Suppressor macrophage treated with lipopolysaccharide for 4 hours (primary cell): ENCODE data around the gene ERICH2.

Experiments used
- DNase-seq: peaks from one replicate; pipeline ENCODE4 v3.0.0-alpha.2; 2020

ERICH2 gene

DNA sequence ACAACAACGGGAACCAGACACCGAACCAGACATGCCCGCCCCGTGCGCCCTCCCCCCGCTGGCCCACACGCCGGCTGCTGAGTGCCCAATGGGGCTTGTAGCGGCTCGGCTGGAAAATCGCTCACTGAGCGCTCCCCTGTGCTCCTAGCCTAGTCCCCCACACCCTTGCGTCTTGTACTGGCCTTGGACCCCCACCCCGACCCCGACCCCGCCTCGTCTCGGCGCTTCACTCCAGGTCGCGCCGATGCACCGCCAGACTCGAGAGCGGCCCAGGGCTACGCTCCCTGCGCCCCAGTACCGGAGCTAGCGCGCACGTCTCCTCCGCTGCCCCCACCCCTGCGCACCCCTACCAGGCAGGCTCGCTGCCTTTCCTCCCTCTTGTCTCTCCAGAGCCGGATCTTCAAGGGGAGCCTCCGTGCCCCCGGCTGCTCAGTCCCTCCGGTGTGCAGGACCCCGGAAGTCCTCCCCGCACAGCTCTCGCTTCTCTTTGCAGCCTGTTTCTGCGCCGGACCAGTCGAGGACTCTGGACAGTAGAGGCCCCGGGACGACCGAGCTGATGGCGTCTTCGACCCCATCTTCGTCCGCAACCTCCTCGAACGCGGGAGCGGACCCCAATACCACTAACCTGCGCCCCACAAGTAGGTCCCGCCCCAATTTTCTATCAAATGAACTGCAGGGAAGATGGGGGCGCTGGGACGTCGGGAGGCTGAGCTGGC is 48.0 kb downstream of the ERICH2 start:
- no peak for DNase-seq

DNA sequence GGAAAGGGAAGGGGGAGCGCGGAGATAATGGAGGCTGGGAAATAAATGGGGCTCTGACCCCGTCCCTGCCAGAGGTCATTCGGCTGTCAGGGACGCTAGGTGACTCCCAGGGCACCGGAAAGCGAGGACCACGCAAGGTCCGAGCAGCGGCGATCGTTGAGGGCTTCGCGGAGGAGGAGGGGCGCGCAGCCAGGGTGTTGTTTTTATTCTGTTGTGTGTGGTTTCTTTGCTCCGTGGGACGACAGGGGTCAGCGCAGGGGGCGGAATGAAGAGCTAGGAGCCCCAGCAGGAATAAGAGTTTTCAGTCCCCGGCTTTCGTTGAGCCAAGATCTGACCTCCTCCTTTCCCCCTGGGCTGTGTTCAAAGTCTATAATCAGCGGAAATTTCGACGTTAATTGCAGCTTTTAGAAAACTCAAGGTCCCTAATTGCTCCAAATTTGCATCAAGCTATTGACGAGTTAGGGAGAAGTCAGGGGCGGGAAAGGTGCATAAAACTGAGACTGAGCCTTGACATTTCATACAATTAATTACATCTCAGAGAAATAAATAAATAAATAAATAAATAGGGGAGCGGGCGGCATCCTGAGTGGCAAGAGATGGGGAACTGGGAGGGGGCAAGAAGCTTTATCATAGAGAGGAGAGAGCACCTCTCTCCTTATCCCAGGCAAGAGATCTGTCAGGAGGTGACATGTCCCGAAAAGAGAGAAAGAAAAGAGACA is 48.7 kb downstream of the ERICH2 start:
- no peak for DNase-seq

DNA sequence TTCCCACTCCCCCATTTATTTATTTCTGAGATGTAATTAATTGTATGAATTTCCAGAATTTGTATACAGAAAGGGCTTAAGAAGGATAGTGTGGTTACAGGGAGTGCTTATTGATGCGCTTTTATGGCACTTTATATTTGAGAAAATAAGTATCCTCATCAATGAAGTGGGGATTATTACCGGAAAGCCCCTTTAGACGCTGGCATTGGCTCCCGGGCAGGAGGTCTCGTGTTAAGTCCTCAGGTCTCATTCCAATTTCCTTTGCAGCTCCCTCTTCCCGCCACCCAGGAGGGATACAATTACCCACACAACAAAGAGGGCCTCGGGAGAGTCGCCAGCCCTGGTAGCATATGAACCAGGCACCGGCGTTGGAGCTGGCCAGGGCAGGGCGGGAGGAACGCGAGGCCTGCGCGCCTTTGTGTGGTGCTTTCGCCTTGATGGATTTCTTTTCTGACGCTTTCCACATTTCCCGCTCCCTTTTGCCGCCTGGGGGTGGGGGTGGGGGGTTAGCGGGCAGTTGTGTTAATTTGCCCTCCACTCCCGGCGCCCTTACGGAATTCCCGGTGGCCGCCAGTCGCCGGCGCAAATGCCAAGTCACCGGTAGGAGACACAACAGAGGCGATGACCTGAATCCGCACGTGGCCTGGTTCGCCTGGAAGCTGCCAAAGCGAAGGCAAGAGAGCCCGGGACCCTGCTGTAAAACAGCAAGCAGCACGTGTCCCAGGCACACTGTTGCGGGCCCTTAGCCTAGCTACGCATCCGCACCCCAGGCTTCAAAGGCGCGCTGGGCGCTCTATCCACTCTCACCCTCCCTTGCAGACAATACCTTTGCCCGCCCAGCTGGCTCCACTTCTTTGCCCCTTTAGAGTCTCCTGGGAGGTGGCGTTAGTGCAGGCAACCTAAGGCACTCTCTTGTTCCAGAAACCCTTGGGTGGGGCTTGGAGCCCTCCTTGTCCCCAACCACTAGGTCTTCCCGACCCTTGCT is 49.8 kb downstream of the ERICH2 start:
- no peak for DNase-seq

DNA sequence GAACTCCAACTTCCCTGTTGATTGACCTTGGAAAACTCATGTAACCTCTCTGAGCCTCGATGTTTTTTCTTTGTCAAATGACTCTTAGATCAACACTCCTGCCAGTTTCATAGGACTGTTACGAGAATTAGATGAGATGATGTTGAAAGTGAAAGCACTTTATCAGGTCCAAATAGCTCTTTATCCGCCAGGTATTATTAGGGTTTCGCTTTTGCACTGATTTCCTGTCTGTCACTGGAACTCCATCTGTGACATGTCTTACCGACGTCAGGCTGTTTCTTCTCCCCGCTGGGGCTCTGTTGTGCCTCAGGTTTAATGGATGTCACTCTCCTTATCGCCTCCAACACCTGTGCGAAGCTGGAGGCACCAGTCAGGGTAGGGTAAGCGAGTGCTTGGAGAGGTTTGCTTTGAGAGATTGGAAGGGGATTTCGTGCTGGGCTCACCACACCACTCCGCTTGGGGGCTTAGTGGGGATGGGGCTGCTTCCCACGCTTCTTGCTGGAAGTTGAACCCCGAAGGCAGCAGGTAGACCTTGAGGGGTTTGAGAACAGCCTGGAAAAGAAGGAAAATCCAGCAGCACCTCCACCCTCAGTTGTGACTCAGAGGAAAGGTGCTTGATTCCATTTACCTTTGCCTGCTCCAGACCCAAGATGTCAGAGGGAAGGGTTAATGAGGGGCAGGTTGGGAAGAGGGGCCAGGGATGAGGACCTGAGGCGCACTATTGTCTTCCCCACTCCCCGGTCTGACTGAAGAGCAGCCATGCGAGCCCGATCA is 50.8 kb downstream of the ERICH2 start:
- DNase-seq: no peak

DNA sequence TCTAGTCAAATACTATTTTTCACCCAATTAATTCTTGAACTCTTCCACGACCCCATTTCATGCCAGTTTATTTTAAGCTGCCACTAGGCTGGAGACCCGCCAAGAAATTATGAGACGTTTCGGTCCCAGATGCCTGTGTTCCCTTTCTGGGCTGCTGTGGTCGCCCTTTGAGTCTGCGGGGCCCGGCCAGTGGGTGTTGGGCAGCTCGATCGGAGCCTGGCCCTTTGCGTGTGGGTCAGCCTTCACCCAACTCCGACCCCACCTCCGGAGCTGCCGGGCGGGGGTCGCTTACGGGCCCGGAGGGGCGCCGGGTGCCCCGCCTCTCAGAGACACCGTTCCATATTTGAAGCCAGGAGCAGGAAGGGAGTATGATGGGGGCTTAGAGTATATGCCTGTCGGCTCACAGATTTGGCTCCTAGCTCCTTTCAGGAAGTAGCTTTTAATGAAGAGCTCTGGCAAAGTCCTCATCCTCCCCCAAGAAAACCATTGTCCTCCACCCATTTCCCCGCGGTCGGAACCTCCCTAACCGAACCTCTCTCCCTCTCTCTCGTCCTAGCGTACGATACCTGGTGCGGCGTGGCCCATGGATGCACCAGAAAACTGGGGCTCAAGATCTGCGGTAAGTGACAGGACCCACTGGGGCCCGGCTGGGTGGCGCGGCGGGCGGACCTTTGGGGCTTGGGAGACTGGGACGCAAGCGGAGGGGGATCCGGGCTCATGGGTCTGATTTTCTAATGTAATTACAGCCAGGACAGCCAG is 51.5 kb downstream of the ERICH2 start:
- DNase-seq: no peak

DNA sequence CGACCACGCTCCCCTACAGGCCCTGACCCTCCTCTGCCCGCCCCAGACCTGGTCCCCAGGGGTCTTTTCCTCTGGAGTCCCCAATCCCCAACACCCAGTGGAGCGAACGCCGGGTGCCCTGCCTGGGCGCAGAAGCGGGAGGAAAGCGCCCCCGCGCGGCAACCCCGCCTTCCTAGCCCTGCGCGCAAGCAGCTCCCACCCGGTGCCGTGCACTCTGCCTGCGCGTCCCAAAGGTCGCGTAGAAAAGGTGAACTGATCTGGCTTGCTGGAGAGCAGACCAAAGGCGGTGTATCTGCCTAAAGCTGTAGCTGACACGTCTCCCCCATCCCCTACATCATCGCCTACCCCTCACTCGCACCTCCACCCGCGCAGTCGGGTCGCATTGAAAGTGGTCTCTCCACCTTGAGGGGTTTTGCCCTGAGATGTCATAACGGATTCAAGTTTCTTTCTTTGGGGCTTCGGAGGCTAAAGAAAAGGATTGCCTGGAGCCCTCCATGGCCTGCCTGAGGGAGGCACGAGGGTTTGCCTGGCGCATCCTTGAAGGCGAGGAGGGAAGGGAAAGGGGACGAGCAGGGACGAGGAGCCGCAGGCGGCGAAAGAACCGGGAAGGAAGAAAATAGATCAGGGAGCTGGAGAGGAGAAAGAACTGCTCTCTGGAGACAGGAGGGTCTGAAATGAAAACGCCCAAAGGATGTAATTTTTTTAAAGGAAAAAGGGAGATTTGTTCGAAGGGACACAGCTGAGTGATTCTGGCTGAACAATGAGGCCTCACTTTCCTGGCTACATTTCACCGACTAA is 52.3 kb downstream of the ERICH2 start:
- DNase-seq: no peak

DNA sequence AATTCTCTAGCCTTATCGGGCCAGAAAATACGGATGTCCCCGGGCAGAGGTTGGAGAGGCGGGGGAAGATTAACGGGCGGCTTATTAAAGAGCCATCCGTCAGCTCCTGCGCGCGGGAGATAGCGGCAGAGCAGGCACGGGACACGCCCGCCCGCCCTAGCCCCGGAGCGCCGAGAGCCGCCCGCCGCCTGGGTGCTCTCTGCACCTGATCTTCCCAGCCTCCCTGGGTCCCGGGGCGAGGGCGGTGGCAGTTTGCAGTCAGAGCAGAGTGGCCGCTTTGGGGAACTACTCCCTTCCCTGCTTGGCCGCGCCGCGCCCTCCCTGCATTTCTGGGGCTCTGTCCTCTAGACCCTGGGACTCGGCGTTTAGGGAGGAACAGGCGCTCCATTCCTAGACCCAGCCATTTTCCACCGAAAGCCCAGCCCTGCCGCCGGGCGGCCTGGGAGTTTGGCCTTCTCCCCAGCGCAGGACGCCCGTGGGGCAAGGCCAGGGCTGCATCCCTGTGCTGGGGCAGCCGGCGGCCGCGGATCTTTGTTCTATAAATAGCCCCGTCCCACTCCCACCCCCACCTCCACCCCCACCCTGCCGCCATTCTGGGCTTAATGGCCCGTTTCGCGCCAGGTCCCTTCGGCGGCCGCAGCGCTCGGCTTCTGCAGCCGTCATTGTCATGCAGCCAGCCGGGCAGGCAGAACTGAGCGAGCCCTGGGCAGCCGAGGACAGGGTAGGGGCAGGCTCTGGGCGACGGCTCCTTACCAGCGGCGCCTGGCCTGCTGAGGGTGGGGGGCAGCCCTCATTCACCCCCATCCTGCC is 53.1 kb downstream of the ERICH2 start:
- DNase-seq: no peak

DNA sequence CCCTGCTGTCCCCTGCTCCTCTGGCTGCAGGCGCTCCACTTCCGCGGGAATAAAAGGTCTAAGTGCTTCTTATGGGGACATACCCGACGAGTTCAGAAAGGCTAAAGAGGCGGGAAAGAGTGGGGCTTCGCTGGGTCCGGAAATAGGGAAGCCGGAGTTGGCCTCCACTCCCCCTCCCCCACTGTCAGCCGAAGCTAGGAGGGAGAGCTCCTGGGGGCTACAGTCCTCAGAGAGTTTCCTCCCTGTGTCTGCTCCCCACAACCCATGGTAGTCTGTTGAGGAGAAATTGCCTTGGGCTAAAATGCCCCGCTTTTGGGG is 53.7 kb downstream of the ERICH2 start:
- no peak for DNase-seq

DNA sequence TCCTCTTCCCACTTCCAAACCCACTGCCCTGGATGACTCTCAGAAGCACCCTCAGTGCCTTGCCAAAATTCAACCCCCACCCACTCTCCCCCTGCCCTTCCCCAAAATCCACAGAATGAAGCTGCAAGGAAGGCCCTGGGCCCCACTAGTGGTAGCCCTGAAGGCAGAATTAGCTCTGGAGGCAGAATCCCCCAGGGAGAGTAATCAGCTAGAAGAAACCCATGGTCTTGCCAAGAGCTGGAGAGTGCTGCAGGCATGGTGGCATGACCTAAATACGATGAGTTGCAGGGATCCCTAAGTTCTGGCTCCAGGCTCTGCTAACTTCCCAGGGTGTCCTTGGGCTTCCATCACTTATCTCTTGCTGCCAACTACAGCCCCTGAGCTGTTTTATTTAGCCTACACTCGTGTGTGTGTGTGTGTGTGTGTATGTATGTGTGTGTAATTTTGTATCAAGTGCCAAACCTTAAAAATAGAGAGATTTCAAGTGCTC is 54.4 kb downstream of the ERICH2 start:
- DNase-seq: no peak

DNA sequence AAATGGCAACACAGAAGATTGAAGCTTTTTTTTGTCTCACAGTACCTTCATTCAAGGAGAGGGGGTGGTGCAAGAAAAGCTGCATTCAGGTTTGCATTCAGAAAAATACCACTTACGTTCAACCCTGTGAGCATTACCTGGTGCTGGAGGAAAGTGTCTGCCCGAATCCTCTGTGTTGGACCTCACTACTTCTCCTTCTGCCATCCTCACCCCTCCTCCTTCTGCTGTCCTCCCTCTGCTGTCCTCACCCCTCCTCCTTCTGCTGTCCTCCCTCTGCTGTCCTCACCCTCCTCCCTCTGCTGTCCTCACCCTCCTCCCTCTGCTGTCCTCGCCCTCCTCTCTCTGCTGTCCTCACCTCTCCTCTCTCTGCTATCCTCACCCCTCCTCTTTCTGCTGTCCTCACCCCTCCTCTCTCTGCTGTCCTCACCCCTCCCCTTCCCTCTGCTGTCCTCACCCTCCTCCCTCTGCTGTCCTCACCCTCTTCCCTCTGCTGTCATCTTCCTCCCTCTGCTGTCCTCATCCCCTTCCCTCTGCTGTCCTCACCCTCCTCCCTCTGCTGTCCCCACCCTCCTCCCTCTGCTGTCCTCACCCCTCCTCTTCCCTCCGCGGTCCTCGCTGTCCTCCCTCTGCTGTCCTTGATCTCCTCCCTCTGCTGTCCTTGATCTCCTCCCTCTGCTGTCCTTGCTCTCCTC is 57.8 kb downstream of the ERICH2 start:
- DNase-seq: no peak

DNA sequence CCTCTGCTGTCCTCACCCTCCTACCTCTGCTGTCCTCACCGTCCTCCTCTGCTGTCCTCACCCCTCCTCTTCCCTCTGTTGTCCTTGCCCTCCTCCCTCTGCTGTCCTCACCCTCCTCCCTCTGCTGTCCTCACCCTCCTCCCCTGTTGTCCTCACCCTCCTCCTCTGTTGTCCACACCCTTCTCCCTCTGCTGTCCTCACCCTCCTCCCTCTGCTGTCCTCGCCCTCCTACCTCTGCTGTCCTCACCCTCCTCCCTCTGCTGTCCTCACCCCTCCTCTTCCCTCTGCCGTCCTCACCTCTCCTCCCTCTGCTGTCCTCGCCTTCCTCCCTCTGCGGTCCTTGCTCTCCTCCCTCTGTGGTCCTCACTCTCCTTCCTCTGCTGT is 58.3 kb downstream of the ERICH2 start:
- no peak for DNase-seq

DNA sequence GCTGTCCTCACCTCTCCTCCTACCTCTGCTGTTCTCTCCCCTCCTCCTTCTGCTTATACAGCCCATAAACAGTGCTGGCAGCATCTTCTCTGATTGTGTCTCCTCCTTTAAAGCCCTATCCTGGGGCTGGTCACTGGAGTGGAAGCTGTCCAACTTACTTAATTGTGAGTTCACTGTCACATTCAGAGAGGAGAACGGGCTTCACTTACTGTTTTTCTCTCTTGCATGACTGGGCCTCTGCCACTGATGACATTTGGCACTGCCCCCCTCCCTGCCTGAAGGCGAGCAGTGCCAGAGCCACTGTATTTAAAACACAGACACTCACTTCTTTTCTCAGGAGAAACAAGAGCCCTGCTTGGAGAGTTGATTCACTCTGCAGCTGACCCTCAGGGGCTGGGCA is 58.9 kb downstream of the ERICH2 start:
- no peak for DNase-seq

DNA sequence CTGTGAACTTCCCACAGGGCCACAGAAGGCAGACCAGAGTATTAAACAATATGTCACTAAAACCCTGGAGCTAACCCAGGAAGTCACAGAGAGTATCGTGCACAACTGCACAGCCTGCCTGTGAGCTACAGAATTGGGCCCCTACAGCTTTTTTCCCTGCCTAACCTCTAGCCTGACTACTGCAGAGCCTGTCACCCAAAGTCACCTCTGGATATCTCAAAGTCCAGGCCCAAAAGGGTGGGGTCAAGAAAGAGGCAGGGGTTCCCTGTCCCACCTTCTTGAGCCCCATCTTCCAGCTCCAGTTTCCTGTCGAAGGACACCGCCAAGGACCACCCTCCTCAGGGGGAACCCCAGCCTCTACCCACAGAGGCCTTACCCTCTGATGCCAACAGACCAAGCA is 60.0 kb downstream of the ERICH2 start:
- no peak for DNase-seq

DNA sequence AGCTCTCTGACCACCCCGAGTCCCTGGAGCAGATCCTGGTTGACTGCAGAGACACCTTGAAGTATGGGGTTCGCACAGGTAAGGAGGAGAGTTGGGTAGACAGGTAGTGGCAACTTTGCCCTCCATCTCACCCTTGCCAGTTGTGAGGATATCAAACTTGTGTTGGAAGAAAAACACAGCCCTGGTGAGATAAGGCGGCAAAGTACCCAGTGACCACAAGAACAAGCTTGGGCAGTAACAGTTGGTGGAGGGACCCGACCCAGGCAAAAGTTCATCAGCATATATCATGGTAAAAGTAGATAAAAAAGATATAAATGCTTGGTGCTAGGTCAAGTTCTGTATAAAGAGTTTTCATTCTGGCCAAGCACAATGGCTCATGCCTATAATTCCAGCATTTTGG is 60.9 kb downstream of the ERICH2 start:
- DNase-seq: no peak

DNA sequence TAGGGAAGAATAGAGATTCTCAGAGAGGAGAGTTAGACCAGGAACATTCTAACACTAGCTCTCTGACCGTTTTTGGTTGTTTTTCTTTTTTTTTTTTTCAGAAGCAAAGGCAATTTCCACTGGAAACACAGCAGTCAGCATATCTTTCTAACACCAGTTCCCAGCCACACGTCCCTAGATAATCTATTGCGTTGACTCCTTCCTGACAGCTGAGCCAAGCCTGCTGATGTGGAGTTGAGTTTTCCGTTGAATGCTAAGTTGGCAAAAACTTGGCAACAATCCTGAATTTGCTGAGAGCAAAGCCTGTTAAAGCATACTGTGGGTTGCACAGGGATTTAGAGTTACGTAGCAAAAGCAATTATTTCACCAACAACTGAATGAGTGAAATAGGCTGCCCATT is 65.8 kb downstream of the ERICH2 start:
- no peak for DNase-seq

DNA sequence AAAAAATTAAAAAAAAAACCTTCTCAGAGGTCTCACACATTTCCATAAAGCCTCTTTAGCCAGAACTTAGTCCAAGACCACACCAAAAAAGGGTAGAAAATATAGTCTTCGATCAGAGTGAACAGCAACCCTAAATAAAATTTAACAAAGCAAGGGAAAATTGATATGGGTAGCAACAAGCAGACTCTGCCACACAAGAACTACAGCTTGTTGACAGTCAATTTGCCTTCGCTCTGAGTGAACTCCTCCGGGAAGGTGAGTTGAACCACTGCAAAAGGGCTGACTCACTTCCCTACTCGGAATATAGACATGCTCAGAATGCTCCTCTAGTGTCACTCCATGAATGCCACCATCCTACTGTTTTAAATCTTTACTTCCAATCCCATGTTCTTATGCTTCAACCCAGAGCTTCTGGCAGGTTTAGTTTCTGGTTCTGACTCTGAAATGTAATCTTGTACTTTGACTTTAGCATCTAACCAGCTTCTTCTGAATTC is 70.6 kb downstream of the ERICH2 start:
- DNase-seq: no peak

DNA sequence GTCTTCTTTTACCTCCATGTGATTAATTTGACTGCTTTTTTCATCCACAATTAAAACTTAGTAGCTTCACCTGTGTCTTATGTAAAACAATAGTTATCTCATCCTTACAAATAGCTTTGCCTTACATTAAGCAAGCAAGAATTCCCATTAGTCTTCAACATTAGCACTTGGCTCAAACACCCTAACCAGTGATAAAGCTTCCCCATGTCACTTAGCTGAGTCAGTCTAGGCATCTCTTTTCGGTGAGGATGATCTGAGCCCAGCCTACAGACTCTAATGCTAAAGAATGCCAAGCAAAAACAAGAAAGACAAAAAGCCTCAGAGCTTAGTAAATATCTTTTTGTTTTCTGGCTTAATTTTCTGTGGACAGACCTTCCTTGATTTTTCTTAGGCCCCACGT is 72.6 kb downstream of the ERICH2 start:
- DNase-seq: no peak

DNA sequence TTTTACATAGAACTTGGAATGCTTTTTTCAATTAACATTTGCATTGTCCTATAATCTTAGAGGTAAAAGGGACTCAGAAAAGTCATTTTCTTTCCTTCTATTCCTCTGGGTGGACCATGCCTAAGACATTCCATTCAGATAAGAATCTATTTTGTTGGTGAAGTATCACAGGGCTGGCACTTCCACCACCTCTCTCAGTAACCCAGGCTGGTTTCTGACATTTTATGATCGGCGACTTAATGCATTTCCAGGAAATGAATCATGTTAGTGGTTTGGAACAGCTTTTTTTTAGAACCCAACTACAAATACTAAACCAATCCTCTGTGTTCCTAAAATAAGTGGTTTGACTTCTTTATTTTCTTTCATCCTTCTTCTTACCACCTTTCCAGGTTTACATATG is 73.5 kb downstream of the ERICH2 start:
- no peak for DNase-seq

DNA sequence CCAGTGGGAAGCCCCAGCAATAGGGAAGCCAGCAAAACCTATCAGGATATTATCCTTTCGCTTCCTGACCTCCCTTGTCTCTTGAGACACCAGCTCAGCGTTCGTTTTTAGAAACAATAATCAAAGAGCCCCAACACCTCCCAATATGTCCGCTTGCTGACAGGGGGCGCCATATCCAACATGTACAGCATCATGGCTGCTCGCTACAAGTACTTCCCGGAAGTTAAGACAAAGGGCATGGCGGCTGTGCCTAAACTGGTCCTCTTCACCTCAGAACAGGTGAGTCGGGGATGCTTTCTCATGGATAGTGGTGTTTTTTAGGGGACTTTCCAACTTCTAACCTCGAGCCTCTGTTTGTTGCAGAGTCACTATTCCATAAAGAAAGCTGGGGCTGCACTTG is 75.2 kb downstream of the ERICH2 start:
- DNase-seq: no peak
